ENCODE results near the gene TFDP1.

TFDP1 gene, protein sequence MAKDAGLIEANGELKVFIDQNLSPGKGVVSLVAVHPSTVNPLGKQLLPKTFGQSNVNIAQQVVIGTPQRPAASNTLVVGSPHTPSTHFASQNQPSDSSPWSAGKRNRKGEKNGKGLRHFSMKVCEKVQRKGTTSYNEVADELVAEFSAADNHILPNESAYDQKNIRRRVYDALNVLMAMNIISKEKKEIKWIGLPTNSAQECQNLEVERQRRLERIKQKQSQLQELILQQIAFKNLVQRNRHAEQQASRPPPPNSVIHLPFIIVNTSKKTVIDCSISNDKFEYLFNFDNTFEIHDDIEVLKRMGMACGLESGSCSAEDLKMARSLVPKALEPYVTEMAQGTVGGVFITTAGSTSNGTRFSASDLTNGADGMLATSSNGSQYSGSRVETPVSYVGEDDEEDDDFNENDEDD

DNA sequence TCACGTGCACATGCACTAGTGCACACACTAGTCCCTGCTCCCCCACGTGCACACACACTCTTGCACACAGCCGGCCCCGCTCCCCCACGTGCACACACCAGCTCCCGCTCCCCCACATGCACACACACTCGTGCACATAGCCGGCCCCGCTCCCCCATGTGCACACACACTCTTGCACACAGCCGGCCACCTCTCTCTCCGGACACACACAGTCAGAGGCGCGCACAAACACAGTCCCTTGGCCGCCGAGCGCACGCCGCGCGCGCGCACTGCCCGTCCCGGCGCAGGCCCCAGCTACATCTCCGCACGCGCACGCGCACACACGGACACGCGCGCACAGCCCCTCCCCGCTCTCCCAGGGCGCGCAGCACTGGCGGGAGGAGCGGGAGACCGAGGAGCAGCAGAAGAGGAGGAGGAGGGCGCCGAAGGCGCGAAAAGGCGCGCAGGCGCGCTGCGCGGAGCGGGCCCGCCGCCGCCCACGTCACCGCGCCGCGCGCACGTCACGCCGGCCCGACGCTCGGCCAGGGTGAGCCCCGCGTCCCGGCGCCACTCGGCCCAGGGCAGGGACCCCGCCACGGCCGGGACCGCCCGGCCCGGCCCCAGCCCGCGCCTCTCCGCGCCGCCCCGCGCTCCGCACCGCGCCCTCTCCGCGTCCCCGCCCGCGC lies at the start of gene TFDP1:
Gene TFDP1, plus strand, starts transcription at position 549 of the 665 bp plus-strand sequence. CDS start 1,085 bp downstream, outside the sequence.
- DNase-seq (ENCODE audit: low read depth) = peak; percentile 51

DNA sequence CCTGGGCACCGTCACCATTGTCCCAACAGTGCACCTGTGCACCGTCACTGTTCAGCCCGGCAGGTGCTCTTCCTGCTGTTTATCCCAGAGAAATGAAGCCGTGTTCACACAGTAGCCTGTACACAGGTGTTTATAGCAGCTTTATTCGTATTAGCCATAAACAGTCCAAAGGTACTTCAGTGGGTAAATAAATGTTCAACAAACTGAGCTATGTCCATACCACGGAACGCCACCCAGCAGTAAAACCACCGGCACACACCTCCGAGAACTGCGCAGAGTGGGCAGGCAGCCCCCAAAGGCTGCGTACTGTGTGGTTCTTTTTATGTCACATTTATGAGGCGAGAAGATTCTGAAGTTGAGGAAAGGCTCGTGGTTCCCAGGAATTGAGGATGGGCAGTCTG lies 49.2 kb upstream of the TFDP1 start:
- DNase-seq (ENCODE audit: low read depth) = no peak

DNA sequence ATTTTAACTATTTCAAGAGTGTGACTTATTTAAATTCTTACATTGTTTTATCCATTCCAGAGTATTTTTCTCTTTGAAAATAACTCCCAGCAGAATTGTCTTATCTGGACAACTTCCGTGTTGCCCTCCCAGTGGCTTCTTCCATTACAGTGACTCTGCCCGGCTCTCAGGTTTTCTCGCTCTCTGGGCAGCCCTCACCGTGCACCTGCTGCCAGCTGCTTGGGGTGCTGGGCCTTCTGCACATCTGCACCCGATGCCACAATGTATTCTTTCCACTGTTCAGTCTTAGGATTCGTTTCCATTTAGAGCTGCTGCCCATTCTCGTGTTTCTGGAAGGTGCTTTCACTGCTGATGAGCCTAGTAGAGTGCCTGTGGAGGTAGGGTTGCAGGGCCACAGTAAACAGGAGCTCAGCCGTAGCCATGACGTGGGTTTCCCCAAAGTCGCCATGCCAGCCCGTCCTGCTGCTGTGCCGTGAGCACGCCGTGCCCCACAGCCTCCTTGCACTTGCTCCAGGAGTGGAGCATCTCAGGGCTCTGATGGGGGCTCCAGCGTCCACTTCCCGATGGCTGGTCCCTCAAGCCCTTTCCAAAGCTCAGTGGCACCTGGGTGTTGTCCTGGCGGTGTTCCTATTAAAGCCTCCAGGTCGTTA lies 48.0 kb upstream of the TFDP1 start:
- DNase-seq (ENCODE audit: low read depth) = no peak

DNA sequence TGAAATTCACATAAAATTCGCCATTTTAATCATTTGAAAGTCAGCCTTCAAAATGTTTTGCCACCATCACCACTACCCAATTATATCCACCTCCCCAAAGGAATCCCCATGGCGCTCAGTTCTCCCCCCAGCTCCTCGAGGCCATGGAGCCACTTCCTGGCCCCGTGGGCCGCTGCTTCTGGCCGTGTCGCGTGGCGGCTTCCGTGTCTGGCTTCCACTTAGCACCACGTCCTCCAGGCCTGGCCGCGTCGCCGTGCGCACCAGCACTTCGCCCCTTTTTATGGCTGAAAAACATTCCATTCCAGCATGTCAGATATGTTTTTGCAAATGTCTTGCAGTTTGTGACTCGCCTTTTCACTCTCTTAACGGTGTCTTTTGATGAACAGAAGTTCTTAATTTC lies 47.3 kb upstream of the TFDP1 start:
- no peak for DNase-seq (ENCODE audit: low read depth)

DNA sequence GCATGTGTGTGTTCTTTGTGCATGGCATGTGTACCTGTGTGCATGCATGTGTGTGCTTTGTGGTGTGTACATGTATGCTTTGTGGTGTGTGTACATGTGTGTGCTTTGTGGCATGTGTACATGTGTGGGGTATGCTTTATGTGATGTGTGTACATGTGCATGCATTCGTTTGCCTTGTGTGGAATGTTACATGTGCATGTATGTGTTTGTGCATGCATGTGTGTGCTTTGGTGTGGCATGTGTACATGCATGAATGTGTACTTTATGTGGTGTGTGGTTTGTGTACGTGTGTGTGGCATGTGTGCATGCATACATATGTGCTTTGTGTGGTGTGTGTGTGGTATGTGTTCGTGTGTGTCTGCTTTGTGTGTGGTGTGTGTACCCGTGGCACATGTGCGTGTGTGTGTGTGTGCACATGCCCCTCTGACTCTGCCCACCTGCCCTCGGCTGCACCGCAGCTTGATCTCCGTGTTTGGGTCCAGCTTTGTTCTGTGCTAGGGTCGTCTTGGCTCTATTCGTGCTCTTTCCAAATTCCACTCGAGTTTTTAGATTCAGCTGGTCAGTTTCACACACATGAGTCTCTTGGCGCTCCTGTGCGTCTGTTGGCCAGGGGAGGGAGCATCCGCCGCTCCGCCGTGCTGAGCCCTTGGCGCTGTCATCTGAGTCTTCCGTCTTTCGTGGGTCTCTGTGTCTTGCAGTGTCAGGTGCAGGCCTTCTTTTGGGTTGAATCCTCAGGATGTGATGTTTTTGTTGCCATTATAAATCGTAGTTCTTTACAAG lies 46.5 kb upstream of the TFDP1 start:
- no peak for DNase-seq (ENCODE audit: low read depth)

DNA sequence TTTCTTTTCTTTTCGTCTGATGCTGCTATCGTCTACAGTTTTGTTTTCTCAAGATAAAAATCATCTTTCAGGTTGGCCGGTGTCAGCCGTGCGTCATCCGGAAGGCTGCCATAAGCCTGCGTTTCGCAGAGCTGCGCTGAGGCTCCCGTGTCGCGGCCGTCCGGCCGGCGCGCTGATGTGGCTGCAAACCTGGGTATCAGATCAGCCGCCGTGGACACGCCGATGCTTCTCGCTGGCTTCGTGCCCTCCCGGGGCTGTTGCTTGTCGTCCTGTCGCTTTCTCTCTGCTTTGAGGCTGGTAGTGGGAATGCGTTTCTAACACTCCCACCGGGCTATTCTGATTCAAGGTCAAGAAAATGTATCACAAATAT lies 45.9 kb upstream of the TFDP1 start:
- DNase-seq (ENCODE audit: low read depth) = no peak

DNA sequence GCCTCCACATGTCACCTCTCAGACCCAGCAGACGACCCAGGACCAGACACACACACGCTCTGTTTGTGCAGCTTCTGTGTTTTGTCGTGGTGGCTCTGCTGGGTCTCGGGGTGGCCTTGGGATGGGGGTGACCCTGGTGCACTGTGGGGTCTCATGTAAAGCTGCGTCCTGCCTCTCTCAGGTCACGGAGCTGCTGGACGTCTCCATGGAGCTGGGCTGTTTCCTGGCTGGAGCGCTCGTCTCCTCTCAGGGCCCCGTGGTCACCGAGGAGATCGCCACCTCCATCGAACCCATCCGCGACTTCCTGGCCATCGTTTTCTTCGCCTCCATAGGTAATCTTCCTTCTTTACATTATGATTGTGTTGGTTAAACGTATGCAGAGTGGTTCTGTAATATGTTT lies 45.4 kb upstream of the TFDP1 start:
- no peak for DNase-seq (ENCODE audit: low read depth)

DNA sequence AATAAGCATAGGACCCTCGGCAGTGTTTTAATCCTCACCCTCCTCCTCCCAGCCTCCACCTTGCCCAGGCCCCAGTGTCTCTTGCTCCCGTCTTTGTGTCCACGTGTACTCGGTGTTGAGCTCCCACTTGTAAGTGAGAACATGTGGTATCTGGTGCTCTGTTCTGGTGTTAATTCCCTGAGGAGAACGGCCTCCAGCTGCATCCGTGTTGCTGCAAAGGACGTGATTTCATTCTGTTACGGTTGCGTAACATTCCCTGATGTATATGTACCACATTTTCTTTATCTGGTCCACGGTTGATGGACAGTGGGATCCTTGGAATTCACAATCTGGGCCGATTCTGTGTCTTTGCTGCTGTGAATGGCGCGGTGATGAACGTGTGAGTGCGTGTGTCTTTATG lies 44.7 kb upstream of the TFDP1 start:
- peak; percentile 40 for DNase-seq (ENCODE audit: low read depth)

DNA sequence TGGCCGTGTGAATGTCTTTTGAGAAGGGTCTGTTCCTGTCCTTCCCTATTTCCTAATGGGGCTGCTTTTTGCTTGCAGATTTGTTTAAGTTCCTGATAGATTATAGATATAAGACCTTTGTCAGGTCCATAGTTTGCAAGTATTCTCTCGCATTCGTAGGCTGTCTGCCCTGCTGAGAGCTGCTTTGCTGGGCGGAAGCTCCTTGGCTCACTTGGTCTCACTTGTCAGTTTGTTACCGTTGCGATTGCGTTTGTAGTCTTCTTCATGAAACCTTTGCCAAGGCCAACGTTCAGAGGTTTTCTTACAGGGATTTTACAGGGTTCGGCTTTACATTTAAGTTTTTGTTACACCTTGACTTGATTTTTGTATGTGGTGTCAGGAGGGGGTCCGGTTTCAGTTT lies 44.0 kb upstream of the TFDP1 start:
- no peak for DNase-seq (ENCODE audit: low read depth)

DNA sequence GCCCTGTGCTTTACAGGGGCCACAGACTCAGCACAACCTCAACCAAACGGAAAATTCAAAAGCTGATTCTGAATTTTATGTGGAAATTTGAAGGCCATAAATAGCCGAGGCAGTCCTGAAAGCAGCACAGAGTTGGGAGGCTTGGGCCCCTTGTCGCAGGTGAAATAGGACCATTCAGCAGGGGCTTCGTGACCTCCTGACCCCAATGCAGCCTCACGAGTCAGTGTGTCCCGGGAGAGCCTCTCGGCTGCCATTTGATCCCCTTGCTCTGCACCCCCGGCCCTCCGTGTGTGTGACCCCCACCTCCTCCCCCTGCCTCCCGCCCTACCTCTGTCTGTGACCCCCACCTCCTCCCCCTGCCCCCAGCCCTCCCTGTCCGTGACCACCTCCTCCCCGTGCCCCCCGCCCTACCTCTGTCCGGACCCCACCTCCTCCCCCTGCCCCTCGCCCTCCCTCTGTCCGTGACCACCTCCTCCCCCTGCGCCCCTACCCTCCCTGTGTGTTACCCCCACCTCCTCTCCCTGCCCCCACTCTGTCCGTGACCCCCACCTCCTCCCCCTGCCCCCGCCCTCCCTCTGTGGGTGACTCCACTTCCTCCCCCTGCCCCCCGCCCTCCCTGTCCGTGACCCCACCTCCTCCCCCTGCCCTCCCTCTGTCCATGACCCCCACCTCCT lies 41.7 kb upstream of the TFDP1 start:
- DNase-seq (ENCODE audit: low read depth) = no peak

DNA sequence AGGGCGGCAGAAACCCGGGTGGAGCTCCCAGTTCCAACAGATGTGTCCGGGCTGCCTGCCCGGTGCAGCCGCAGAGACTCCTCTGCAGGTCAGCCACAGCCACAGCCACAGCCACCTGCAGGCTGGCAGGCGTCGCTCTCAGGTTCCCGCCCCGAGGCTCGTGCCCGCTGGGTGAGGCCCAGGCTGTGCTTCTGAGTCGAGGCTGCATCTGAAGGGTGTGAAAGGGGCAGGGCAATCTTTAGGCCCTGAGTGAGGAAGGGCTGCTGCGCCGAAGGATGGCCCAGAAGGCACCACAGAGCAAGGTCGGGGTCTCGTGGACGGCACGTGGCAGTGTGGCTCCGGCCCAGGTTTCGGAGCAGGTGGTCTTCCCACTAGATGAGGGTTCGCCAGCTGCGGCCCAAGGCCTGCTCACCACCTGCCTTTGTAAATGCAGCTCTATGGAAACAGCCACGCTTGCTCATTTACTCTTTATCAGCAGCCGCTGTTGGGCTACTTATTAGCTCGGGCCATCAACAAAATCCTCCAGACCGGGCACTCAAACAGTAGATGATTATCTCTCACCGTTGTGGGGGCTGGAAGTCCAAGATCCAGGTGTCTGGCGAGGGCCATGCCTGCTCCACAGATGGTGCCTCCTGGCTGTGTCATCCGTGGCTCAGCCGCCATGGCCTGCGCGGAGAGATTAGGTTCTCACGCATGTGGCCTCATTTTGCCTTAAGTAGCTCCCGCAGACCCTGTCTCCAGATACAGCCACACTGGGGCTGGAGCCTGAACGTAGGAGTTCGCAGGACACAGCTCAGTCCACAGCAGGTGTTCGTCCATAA lies 40.3 kb upstream of the TFDP1 start:
- DNase-seq (ENCODE audit: low read depth) = no peak

DNA sequence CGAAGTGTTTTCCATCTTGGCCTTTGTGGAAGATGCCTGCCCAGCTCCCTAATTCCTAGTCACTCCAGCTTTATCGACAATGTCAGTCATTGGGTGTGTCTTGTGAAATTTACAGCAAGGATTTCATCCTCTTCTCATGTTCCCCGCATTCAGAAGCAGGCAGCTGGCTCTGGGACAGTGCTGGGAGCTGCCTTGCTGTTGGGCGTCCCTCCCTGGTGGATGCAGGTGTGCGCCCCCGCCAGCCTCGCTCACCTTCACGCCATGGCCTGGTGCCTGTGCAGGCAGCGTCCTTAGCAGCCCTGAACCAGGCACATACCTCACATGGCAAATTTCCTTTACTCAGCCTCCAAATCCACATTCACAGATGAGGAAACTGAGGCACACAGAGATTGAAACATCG lies 39.7 kb upstream of the TFDP1 start:
- no peak for DNase-seq (ENCODE audit: low read depth)

DNA sequence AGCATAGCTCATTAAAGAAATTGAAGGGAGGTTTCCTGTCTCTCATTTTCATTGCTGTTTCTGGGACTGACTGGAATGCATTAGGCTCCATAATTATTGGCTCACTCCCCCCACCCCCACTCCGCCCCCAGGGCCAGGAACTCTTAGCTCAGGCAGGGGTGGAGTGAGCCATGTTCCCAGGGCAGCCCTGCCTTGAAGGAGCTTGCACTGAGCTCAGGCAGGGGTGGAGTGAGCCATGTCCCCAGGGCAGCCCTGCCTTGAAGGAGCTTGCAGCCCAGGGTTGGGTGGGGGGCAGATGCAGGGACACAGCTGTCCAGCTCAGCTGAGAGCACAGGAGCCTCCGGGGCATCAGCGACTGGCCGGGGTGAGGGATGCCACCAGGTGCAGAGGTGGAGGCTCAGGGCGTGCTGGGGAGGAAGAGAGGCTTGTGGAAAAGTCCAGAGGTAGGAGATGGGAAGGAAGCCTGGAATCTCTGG lies 39.1 kb upstream of the TFDP1 start:
- peak; percentile 43 for DNase-seq (ENCODE audit: low read depth)

DNA sequence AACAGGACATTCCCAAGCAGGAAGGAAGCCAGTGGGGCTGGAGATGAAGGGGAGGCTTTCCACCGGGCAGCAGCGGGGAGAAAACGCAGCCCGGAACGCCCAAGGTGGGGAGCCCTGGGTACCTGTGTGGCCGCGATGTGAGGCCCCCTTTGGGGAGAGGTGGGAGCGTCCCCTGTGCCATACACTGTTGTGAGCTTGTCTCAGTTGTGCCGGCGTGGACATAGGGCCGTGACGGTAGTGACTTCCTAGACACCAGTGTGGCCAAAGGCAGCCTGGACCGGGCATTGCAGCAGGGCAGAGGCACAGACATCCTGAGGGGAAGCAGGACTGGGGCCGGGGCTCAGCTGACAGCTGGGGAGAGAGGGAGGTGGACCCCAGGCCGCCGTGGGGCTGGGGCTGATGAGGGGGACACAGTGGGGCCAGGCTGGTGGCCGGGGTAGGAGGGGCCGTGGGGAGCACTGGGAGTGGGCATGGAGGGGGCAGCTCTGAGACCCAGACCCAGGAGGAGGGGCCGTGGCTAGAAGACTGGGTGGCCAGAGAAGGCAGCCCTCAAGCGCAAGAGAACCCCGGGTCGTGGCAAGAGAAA lies 38.5 kb upstream of the TFDP1 start:
- no peak for DNase-seq (ENCODE audit: low read depth)

DNA sequence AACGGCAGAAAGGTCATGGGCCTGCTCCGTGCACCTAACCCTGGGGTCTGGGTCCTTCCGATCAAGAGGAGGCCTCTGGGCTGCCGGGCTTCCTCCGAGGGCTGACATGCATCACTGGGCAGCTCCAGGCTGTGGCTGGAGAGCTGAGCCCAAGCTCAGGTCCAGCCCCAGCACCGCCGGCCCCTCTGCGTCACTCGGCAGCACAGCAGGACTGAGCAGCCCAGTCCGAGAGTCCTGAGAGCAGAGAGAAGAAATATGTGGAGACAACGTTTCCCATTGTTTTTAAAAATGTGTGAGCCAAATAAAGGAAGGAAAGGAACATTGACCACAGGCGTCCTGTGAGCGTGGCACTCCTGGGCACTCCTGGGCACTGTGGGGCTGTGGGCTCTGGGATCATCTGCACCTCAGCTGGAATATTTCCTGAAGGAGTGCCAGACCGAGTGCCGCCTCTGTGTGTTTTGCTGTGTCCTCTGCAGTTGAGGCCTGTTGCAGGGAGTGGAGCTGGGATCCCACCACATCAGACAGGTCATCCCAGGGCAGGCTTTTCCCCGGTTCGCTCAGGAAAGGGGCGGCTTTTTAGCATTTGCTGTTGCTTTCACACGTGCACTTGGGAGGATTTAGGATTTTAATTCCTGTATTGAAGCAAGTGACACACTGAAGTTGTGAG lies 37.8 kb upstream of the TFDP1 start:
- no peak for DNase-seq (ENCODE audit: low read depth)

DNA sequence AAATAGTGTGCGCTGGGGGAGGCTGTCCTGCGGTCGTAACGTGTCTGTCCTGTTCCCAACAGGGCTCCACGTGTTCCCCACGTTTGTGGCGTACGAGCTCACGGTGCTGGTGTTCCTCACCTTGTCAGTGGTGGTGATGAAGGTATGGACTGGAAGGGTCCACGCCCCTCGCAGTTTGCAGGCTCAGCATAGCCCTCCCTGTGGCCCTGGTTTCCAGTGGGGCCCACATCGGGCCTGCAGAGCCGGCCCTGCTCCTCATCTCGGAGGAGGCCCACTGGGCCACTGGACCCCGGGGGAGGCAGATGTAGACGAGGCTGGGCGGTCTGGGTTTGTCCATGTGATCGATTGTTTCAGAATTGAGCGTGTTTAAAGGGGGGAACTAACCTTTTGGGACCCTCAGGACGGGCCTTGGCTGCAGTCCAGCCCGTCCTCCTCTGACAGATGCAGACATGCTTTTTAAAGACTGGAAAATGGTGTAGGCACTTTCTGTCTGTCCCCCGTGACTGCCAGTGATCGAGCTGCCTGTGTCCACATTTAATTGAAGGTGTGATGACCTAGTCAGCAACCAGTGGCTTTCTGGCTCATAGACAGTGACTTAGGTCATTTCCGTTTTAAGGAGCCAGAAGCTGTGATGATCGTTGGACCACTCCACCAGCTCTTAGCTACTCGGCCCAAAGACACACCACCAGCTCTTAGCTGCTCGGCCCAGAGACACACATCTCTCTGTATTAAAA lies 37.1 kb upstream of the TFDP1 start:
- DNase-seq (ENCODE audit: low read depth) = no peak

DNA sequence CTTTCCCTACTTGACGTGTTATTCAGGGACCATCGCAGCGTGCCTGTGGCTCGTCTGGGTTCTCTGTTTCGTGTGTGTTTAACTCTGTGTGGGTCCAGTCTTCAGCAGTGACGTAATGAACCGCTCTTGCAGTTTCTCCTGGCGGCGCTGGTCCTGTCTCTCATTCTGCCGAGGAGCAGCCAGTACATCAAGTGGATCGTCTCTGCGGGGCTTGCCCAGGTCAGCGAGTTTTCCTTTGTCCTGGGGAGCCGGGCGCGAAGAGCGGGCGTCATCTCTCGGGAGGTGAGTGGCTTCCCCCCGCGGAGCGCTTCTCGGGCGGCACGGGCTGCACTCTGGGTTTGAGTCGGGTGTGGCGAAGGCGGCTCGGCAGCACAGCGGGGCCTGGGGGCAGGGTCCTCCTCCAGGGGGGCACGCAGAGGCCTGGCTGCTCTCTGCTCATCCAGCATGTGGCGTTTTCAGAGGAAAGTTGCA lies 36.3 kb upstream of the TFDP1 start:
- peak; percentile 12 for DNase-seq (ENCODE audit: low read depth)

DNA sequence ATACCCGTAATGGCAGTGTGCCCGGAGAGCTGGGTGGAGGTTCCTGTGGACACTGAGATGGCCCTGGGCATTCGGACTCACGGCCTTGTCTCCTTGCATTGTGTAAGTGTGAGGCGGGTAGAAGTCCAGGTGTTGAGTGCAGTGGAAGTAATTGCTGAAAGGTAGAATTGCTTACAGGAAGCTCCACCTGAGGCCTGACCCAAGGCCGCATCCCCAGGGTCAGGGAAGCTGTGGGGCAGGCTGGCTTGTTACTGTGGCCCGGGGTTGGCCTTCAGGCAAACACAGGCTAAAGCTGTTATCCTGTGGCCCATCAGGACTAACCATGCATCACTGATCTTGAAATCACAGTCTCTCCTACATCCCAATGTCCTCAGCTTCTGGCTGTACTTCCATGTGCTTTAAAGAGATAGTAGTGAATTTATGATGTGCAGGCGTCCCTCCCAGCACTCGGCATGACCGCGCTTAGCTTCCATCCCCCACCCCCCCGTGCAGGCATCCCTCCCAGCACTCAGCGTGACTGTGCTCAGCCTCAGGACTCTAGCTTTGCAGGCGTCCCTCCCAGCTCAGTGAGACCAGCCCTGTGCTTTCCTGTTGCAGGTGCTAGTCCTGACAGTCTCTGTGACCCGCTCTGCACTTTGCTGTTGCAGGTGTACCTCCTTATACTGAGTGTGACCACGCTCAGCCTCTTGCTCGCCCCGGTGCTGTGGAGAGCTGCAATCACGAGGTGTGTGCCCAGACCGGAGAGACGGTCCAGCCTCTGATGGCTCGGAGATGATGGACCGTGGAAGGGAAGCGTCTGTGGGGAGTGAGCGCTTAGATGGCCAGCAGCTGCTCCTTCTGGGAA lies 35.6 kb upstream of the TFDP1 start:
- DNase-seq (ENCODE audit: low read depth) = no peak

All from fibroblast of the conjunctiva (primary cell).